ENCODE measurements around the gene PMP22.
A peak's percentile ranks its signal among the peaks of the same experiment; 100 is the strongest.
"Not testable (repeated sequence)": the region's sequence is repeated elsewhere in the genome, so short reads cannot be mapped to it uniquely, and the experiment has no call there.

The PMP22 gene

GRCh38 chr17:15210247-15210646 is 54.9 kb downstream of the PMP22 start:
- DNase-seq (ENCODE audit: low spot score) = no peak

- DNase-seq (ENCODE audit: low spot score) = not testable (repeated sequence)
Measured at GRCh38 chr17:15203062-15203461, 62.1 kb downstream of the PMP22 start.

- not testable (repeated sequence) for DNase-seq (ENCODE audit: low spot score)
Measured at GRCh38 chr17:15200574-15200973, 64.6 kb downstream of the PMP22 start.

GRCh38 chr17:15197229-15197628 is 67.9 kb downstream of the PMP22 start:
- DNase-seq (ENCODE audit: low spot score) = no peak

GRCh38 chr17:15194859-15195277 is 70.3 kb downstream of the PMP22 start:
- DNase-seq (ENCODE audit: low spot score) = no peak

GRCh38 chr17:15185625-15185991 is 79.5 kb downstream of the PMP22 start:
- DNase-seq (ENCODE audit: low spot score) = peak; percentile 3

- DNase-seq (ENCODE audit: low spot score) = no peak
Measured at GRCh38 chr17:15184872-15185624, 80.1 kb downstream of the PMP22 start.

GRCh38 chr17:15181816-15182215 is 83.3 kb downstream of the PMP22 start:
- DNase-seq (ENCODE audit: low spot score) = no peak

- no peak for DNase-seq (ENCODE audit: low spot score)
Measured at GRCh38 chr17:15181333-15181732, 83.8 kb downstream of the PMP22 start.

GRCh38 chr17:15180121-15180561 is 85.0 kb downstream of the PMP22 start:
- no peak for DNase-seq (ENCODE audit: low spot score)

Measured in RKO (cell line).